NOMO-1 treated with DMSO at 0.1 percent for 48 hours (cell line): Measurements from ENCODE around the gene PSMB5.
"Not testable (repeated sequence)": the region's sequence is repeated elsewhere in the genome, so short reads cannot be mapped to it uniquely, and the experiment has no call there.

Experiments used
- DNase-seq: peaks from one replicate; lab custom pipeline; 2025; ENCODE audit not compliant: unreplicated experiment; lab: John Stamatoyannopoulos, UW

Gene PSMB5

DNA sequence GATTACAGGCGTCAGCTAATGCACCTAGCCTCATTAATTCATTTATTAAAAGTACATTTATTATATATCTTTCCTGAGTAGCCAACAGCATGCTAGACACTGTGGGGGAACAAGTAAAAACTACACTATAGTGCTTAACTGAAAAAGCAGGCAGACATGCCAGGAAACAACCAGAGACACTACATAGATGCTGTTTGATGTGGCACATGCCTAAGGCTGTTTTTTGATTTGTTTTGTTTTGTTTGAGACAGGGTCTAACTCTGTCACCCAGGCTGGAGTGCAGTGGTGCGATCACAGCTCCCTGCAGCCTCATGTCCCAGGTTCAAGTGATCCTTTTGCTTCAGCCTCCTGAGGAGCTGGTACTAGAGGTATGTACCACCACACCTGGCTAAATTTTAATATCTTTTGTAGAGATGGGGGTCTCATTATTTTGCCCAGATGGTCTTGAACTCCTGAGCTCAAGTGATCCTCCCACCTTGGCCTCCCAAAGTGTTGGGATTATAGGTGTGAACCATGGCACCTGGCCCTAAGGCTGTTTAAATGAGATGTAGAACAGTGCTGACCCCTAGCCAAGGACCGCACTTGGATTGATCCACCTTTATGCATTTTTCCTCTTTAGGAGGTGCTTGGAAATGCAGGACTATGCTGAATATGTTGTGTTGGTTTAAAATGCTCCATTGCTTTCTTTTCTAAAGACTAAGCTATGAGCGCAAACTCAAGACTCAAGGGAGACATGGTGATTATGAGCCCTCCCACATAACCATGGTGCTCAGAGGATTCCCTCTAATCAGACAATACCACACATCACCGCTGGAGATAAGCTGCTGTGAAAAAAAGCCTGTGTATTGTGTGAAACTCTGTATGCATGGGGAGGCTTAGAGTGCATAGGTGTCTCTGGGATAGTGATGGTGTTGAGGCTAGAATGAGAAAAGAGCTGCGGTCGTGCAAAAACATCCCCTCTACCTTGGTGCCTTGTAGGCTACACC lies 14.3 kb downstream of the PSMB5 start:
- no peak for DNase-seq

DNA sequence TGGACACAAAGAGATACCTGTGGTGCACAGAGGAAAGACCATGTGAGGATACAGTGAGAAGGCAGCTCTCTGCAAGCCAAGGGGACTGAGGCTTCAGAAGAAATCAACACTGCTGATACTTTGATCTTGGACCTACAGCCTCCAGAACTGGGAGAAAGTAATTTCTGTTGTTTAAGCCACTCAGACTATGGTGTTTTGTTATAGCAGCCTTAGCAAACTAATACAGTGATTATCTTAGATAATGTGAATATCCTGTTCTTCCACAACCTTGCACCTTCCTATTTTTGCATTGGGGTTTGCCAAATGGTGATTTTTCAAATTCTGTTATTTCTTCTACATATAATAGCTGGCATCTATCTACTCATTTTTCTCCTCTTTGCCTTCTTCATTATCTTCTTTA lies 16.6 kb downstream of the PSMB5 start:
- DNase-seq, result no peak

DNA sequence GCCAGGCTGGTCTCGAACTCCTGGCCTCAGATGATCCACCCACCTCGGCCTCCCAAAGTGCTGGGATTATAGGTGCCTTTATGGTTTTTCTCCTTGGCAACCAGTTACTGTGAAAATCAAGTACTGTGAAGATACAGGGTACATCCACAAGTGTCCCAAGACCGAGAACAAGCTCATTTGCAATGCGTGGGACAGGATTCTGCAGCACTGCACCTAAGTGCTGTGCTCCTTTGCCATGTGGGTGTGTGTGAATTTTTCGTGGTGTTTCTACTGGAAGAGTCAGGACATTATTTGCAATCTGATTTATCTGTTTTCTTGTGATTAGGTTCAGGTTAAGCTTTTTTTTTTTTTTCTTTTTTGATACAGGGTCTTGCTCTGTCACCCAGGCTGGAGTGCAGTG lies 17.6 kb downstream of the PSMB5 start:
- DNase-seq, result no peak

DNA sequence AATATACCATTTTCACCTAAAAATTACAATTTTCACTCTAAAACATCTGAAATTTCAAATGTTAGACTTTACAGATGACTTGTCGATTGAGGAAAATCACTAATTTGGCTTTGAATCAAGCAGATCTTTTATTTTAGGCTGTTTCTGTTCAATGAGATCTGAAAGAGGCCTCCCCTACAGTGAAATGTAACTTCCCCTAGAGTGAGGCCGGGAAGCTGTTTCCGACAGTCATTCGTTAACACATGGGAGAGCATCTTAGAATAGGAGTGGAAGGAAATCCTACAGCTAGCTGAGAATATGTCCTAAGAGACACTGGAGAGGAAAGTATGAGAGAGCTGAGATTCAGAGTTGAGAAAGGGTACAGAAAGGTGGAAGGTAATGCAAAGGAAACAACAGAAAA lies 19.1 kb downstream of the PSMB5 start:
- no peak for DNase-seq

DNA sequence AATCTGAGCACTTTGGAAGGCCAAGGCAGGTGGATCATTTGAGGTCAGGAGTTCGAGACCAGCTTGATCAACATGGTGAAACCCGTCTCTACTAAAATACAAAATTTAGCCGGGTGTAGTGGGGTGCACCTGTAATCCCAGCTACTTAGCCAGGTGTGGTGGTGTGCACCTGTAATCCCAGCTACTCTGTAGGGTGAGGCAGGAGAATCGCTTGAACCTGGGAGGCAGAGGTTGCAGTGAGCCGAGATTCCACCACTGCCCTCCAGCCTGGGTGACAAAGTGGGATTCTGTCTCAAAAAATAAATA lies 21.0 kb downstream of the PSMB5 start:
- not testable (repeated sequence) for DNase-seq

DNA sequence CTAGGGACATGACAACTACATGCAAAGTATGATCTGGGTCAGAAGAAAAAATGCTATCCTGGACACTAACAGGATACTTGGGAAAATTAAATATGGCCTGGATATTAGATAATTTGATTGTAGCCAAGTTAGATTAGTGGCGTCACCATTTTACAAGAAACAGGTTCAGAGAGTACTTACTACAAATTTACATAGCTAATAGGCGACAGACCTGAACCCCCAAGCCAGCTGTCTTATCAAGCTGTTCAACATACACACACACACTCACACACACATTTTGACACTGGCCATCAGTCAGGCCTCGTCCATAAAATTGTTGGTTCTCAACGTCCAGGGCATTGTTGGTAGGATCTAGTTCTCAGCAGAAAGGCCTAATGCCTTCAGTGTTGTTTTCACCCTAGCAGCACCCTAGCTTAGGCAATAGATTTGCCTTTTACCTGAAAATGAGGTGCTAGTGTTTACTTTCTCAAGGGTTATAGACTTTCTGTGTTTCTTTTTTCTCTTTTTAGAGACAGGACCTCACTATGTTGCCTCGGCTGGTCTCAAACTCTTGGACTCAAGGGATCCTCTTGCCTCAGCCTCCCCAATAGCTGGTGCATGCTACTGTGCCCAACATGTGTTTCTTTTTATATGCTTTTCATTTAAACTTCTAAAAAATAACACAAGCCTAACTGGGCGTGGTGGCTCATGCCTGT lies 21.5 kb downstream of the PSMB5 start:
- no peak for DNase-seq

DNA sequence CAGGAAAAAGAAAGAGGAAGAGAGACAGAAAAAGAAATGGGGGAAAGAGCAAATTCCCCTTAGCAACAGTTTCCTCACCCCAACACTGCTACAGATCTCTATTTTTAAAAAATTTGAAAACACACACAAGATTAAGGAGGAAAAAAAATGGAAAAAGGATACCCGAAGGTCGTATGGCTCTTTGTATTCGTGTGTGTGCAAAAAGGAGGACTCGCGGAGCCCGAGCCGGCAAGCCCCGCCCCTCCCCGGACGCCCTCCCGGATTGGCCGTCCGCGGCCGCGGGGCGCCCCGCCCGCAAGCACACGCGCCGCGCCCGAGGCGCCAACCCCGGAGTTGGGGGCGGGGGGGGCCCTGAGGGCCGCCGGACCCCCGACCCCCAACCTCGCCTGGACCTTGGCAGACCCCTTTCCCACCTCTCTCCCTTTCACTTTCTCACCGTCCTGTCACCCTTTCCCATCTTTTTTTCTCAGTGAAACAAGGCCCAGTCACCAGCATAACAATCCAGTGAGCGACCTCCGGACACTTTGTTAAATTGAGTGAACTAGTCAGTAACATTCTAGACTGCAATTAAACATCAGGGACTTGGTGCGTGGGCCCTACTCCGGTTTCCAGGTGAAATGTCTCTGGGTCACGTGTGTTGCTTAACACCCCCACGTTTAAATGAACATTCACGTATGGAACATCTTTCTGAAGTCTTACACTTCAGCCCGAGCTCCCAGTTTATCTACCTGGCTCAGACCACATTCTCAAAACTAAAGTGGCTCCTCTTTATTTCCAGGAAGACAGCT lies 24.6 kb downstream of the PSMB5 start, which contains the start of gene C14orf93:
Gene C14orf93, minus strand, starts transcription at position 205 of the 788 bp plus-strand sequence. CDS start 11,120 bp downstream, outside the sequence.
- DNase-seq, result peak; percentile 64

DNA sequence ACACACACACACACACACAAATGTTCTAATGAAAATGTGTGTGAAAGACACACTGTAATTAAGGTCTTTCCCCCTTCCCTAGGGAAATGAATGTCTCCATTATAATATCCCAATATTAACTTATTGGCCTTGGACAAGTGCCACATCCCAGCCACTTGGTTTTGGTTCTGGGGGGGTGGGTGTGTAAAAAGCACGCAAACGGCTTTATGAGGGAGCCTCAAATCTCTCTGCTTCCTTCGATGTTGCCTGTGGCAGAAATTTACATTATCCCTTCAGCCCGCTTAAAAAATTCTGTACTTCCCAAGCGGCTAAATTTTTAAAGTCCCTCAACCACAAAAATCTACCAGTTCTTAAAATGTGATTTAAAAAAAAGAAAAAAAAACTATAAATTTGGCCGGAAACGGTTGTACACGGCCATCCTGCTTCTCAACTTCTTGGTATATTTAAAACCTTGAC lies 25.2 kb downstream of the PSMB5 start:
- no peak for DNase-seq

DNA sequence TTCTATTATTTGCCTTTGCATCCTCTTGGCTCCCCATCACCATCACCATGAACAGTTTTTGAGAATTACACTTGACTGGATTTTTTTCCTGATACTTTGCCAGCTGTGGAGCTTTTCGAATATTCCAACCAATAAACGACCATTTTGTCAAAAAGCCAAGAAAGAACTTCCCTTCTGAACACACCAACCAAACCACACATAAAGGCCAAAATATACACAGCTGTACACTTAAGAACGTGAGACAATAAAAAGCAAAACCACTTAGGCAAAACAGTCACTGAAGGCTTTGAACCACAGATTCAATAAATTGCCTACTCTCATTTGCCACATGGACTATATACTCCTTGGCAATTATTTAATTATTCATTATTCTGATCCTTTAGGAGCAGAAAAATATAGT lies 25.9 kb downstream of the PSMB5 start:
- DNase-seq, result peak; percentile 20

DNA sequence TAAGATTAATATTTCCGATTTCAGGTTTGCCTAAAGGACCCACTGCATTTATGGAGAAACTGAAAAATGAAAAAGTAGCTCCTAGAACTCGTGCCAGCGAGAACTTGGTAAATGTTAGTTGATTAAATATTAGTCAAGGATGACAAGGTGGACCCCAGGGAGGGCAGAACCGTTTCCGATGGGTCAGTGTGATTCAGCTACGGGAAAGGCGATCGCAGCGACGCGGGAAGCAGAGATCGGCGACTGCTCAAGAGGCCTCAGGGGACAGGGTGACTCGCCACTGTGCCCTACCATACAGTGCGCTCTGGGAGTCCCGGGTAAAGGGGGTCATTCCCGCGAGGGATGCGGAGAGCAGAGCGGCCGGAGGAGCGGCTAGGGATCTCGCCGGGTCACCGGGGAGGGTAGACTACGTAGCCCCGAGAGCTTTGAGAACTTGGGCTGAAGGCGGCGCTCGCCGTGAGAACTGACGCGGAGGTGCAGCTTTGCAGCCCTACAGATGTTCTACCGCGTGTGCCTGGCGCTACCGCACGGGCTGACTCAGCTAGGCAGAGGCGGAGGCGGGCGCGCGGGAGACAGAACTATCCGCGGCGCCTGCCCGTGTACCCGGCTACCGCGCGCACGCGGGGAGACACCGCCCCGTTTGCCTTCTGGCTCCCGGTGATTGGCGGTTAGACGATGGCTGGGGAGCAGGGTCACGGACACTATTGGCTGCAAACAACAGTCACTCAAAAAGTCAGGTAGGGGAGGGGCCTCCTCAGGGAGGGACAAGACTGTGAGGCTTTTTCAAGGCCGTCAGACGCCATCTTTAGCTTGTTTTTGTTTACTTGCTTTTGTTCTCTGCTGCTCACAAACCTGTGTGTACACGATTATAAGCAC lies 27.9 kb downstream of the PSMB5 start:
- peak; percentile 98 for DNase-seq

DNA sequence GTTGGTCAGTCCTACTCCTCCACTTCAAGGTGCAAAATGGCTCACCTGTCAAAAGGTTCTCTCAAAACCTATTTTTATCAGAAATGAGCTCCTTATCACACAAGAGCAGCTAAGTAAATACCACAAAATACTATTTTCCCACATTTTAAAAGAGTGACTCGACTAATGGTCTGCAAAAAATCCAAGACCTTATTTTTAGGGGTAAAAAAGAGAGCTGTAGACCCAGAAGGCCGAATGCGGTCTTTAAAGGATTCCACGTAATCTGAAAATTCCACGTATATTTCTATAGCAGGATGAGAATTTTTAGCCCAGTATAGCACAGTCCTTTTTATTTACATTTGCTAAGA lies 28.5 kb downstream of the PSMB5 start:
- no peak for DNase-seq

DNA sequence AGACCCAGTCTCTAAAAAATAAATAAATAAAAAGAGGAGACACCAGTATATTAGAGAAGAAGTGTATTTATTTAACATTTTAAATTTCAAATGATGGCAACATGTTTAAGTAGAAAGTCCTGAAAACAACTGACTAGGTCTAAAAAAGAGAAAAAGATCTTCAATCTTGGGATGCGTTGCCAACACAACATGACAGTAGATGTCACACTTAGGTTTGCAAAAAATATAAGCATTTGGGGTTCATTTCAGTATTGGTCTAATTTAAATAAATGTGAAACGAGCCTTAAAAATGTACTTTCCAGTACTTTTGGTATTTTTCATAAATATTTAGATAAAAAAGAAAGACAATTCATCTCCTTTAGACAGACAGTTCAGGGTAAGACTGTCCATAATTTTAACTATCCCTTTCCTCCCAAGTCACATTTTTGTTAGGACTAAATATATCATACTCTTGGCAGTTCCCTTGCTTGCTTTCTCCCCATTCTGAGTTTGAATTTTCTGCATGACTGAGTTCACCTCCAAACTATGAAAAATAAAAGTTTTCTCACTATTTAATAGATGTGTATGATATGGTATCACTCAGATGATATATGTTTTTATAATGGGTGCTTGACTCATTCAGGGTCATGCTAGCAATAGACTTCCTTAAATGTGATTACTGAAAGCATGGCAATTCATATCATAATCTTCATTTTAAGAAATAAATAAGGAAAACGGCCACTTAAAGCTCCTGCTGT lies 29.1 kb downstream of the PSMB5 start:
- no peak for DNase-seq

DNA sequence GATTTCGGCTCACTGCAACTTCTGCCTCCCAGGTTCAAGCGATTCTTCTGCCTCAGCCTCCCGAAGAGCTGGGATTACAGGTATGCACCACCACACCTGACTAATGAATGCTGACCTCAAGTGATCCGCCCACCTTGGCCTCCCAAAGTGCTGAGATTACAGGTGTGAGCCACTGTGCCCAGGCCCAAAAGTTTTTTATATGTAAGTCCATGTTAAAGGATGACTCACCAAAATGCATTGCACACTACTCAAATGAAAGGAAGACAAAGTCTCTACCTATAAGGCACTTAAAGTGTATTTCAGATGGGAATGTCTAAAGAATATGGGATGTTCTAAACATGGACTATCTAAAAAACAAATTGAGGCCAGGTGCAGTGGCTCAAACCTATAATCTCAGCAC lies 30.4 kb downstream of the PSMB5 start:
- DNase-seq, result not testable (repeated sequence)

DNA sequence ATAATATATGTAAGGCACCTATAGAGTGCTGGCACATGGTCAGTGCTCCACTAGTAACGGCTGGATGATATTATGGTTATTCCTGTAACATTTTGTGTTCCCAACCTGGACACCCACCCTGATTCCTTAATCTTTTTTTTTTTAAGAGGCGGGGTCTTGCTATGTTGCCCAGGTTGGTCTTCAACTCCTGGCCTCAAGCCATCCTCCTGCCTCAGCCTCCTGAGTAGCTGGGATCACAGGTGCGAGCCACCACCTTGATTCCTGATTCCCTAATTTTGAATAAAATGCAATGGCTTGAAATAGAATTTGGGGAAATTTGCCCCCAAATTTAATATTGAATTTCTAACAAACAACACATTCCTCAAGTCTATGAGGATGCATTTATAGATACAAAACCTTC lies 32.1 kb downstream of the PSMB5 start:
- DNase-seq, result no peak

DNA sequence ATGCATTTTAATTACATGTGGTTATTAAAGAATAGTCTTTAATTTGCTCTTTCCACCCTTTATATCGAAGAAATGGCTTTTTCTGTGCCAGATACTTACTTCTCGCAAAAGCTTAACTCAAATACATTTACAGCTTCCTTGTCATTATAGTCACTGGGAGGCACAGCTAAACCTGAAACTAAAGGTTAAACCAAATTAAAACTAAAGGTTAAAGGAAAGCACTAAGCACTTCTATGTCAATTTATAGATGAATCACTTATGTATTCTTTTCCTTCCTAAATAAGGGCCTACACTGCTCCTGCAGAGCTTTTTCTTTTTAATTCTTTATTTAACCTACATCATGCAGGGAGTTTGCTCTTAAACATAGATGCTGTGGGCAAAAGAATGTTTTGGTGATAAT lies 33.8 kb downstream of the PSMB5 start:
- DNase-seq, result no peak

DNA sequence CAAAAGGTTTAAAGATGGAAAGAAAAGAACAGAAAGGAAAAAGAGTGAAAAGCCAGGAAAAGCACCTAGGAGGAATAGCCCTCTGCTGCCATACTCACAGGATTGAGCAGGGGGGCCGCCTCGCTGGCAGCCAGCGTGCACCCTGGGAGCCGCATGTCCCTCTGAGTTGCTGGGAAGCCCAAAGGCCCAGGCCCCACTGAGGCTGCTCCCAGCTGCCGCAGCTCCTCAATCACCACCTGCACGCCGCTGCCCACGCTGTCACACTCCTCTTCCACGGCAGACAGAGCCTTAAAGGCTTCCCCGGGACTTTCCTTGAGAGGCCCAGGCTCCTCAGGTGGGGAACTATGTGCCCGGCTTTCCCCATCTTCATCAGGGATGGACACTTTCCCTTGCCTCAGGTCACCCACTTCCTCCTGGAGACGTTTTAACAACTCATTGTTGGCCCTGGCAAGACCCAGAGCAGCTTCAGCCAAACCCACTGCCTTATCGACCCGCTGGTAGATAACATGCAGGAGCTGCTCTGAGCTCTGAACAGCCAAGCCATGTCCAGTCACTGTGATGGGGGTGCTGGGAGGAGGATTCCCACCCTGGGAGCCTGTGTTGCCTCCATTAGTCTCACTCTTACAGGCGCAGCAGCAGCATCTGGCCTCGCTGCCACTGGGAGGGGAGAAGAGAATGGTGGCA lies 36.2 kb downstream of the PSMB5 start:
- DNase-seq, result no peak

DNA sequence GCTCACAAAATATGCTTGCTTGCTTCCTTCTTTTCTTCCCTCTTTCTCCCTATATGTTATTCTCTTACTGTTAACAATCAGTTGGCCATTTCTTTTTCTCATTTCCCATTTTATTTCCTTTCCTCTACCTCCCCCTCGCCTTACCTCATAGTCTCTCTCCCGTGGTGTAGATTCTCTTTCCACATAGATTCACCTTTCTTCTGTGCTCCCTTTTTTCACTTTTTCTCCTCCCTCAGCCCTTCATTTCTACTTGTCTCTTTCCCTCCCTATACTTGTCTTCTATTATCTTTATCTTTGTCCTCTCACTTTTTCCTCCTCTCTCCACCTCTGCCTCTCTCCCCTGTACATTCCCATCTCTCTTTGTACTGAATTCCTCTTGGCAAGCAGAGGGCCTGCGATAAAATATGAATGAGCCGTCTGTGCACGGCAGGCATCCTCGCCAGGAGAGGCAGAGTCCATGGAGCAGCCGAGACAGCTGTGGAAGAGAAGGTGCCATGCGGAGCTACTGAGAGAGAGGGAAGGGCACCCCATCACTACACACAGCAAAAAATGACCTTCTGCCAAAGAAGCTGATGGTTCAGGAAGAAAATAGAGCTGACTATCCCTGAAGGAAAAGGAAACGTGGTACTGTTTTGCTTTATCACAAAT lies 36.9 kb downstream of the PSMB5 start:
- DNase-seq, result no peak

DNA sequence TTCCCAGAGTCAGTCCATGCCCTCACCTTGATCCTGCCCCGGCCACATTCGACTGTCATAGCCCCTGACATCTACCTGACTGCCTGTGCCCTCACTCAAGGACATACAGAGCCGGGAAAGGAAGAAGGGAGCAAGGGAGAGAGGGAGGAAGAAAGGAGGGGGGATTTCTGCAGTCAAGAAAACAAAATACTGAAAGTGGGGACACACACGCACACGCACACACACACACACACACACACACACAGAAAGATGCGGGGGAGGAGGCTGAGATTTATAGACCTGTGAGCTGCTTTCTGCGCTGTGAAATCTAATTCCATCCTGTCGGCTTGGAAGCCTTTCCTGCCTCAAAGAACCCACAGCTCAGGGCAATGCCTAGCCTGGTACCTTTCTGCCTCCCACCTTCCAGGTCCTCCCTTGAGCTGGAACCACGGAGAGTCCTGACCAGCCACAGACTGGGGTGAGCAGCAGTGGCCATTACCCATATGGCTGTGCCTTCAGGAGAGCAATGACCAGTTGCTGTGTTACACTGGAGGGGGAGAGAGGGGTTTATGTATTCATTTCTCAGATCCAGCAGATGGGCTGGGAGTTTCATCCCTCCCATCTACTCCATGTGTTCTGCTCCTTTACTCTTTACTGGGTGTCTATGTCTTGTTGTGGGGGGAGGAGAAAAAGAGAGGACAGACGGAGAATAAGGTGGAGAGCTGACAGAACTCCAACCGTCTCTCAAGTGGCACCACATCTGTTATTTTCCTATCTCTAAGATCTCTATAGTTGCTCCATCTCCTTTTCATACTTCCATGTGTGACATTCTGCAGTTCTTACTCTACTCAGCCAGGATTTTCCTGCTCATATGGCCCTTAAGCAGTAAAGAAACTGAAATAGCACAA lies 37.7 kb downstream of the PSMB5 start:
- no peak for DNase-seq
